ENCODE results near the gene TES.

The TES gene

GRCh38 chr7:116195451-116195850 lies 14.9 kb upstream of the TES start:
- no peak for DNase-seq

GRCh38 chr7:116196947-116197346 lies 13.4 kb upstream of the TES start:
- DNase-seq, result no peak

GRCh38 chr7:116197360-116197759 lies 13.0 kb upstream of the TES start:
- DNase-seq, result no peak

GRCh38 chr7:116198748-116199410 lies 11.5 kb upstream of the TES start:
- no peak for DNase-seq

- DNase-seq, result no peak
These were observed 9.4 kb upstream of the TES start for GRCh38 chr7:116200963-116201362.

GRCh38 chr7:116206141-116206540 lies 4.2 kb upstream of the TES start:
- no peak for DNase-seq

GRCh38 chr7:116208919-116209318 lies 1.4 kb upstream of the TES start:
- no peak for DNase-seq

- DNase-seq, result no peak
These were observed 723 bp upstream of the TES start for GRCh38 chr7:116209561-116210070.

- peak; percentile 87 to 88 for DNase-seq
These were observed 920 bp downstream of the TES start for GRCh38 chr7:116211006-116211912.

GRCh38 chr7:116211913-116212596 lies 1.7 kb downstream of the TES start:
- peak in 1 of 2 donors; percentile 45 for DNase-seq

- no peak for DNase-seq
These were observed 2.5 kb downstream of the TES start for GRCh38 chr7:116212869-116213268.

GRCh38 chr7:116213361-116214130 lies 3.2 kb downstream of the TES start:
- no peak for DNase-seq

- no peak for DNase-seq
These were observed 4.6 kb downstream of the TES start for GRCh38 chr7:116214921-116215320.

GRCh38 chr7:116215551-116215950 lies 5.2 kb downstream of the TES start:
- DNase-seq, result no peak

GRCh38 chr7:116216956-116217571 lies 6.7 kb downstream of the TES start:
- peak in 1 of 2 donors; percentile 41 for DNase-seq

- no peak for DNase-seq
These were observed 7.8 kb downstream of the TES start for GRCh38 chr7:116218051-116218645.

GRCh38 chr7:116218747-116219146 lies 8.4 kb downstream of the TES start:
- no peak for DNase-seq

GRCh38 chr7:116219288-116219687 lies 8.9 kb downstream of the TES start:
- no peak for DNase-seq

GRCh38 chr7:116219834-116220233 lies 9.5 kb downstream of the TES start:
- no peak for DNase-seq

- no peak for DNase-seq
These were observed 12.2 kb downstream of the TES start for GRCh38 chr7:116222501-116222900.

- DNase-seq, result no peak
These were observed 13.2 kb downstream of the TES start for GRCh38 chr7:116223588-116223987.

Measured in CD4-positive, alpha-beta T cell treated with Interleukin-4 for 1 hour (primary cell).